SK-N-SH (cell line): ENCODE data around the gene CPLX3.

Source experiments
- CTCF ChIP-seq: fragments of 200-600 bp; sonication (generic); IDR thresholded peaks from 2 replicates; pipeline ENCODE4 v1.6.1; 2017; ENCODE audit warnings: antibody characterized with exemption, mild to moderate bottlenecking, moderate library complexity
- GABPA ChIP-seq: IDR thresholded peaks from 2 replicates; pipeline ENCODE4 v1.4.0; 2012; ENCODE audit warnings: low read depth, mild to moderate bottlenecking
- JUND ChIP-seq: IDR thresholded peaks from 2 replicates; pipeline ENCODE4 v1.4.0; 2012
- MEF2A ChIP-seq: IDR thresholded peaks from 2 replicates; pipeline ENCODE4 v1.4.0; 2012; ENCODE audit warnings: low read depth, borderline replicate concordance
- NFIC ChIP-seq: IDR thresholded peaks from 2 replicates; pipeline ENCODE4 v1.4.0; 2012; ENCODE audit warnings: borderline replicate concordance
- POLR2AphosphoS5 ChIP-seq: IDR thresholded peaks from 2 replicates; pipeline ENCODE4 v1.6.1; 2012; ENCODE audit warnings: low read depth, low read length
- REST ChIP-seq: IDR thresholded peaks from 2 replicates; pipeline ENCODE4 v1.6.1; 2012; ENCODE audit warnings: mild to moderate bottlenecking, low read depth, low read length, moderate library complexity
- RXRA ChIP-seq: IDR thresholded peaks from 2 replicates; pipeline ENCODE4 v1.4.0; 2012; ENCODE audit warnings: low read depth, mild to moderate bottlenecking, borderline replicate concordance
- TAF1 ChIP-seq: IDR thresholded peaks from 2 replicates; pipeline ENCODE4 v1.6.1; 2012; ENCODE audit warnings: low read depth, mild to moderate bottlenecking, low read length, moderate library complexity, borderline replicate concordance
- USF2 ChIP-seq: fragments of 150-350 bp; IDR thresholded peaks from 2 replicates; pipeline ENCODE4 v1.6.1; 2017; ENCODE audit warnings: antibody characterized with exemption, low read length, low read depth, borderline replicate concordance
- ZBTB33 ChIP-seq: IDR thresholded peaks from 2 replicates; pipeline ENCODE4 v1.4.0; 2012; ENCODE audit warnings: low read depth, borderline replicate concordance

- TF ChIP-seq CTCF (no peak), JUND (no peak), POLR2AphosphoS5 (no peak), RXRA (no peak), TAF1 (no peak), MEF2A (no peak), REST (no peak), GABPA (no peak), NFIC (no peak), ZBTB33 (no peak), USF2 (no peak)
Measured at GRCh38 chr15:74791667-74792066, 34.8 kb upstream of the CPLX3 start.
